ENCODE results near the gene ESD. TPM values are rescaled to one million over a fixed set of nuclear protein-coding genes. Genes with fewer than 3 reads are reported as not detected.
"Not testable (repeated sequence)": the region's sequence is repeated elsewhere in the genome, so short reads cannot be mapped to it uniquely, and the experiment has no call there.

Gene ESD
- total RNA-seq, 1 experiment from 2014 or later: 71.6 TPM

- BruUV-seq (replicated peaks): no TSS peak
- intact Hi-C loops (cut with micrococcal nuclease; ENCODE audit: unreplicated experiment): no loop called here
- Mint-ChIP-seq H3K4me3 (ENCODE audit: low read depth, unreplicated experiment) (no peak overlapping the region), H3K9me3 (ENCODE audit: low read depth, unreplicated experiment) (no peaks in the 10 kb centered on the region), H3K27me3 (ENCODE audit: unreplicated experiment) (no peaks in the 10 kb centered on the region), H3K4me1 (ENCODE audit: low read depth, unreplicated experiment) (peaks cover 10% of the 10 kb centered on the region), H3K36me3 (ENCODE audit: insufficient read depth, unreplicated experiment) (peaks cover 1% of the 10 kb centered on the region), H3K27ac (ENCODE audit: unreplicated experiment) (no peak overlapping the region)
- CTCF ChIA-PET: interaction anchor here (0.6 kb wide), 1 partner anchor 411 kb away, joined by 4 read pairs; no protein-coding TSS in a partner anchor
- DNase-seq: no peak
- no peak for TF ChIP-seq CTCF (IDR thresholded peaks at IDR 0.05; ENCODE audit: unreplicated experiment)
Measured at GRCh38 chr13:46756977-46757376, 40.0 kb downstream of the ESD start.

GRCh38 chr13:46755508-46755907 lies 41.5 kb downstream of the ESD start:
- CTCF ChIA-PET; BruUV-seq (replicated peaks); intact Hi-C loops (cut with micrococcal nuclease; ENCODE audit: unreplicated experiment); DNase-seq; H3K4me3 Mint-ChIP-seq (ENCODE audit: low read depth, unreplicated experiment); H3K27ac Mint-ChIP-seq (ENCODE audit: unreplicated experiment); H3K4me1 Mint-ChIP-seq (ENCODE audit: low read depth, unreplicated experiment); H3K9me3 Mint-ChIP-seq (ENCODE audit: low read depth, unreplicated experiment); H3K27me3 Mint-ChIP-seq (ENCODE audit: unreplicated experiment): not testable (repeated sequence)
- peaks cover 11% of the 10 kb centered on the region for H3K36me3 Mint-ChIP-seq (ENCODE audit: insufficient read depth, unreplicated experiment)

GRCh38 chr13:46754812-46755211 lies 42.1 kb downstream of the ESD start:
- Mint-ChIP-seq H3K36me3 (ENCODE audit: insufficient read depth, unreplicated experiment) (peaks cover 13% of the 10 kb centered on the region), H3K4me3 (ENCODE audit: low read depth, unreplicated experiment) (no peak overlapping the region), H3K27ac (ENCODE audit: unreplicated experiment) (no peak overlapping the region), H3K27me3 (ENCODE audit: unreplicated experiment) (no peaks in the 10 kb centered on the region), H3K9me3 (ENCODE audit: low read depth, unreplicated experiment) (no peaks in the 10 kb centered on the region), H3K4me1 (ENCODE audit: low read depth, unreplicated experiment) (peaks cover under 1% of the 10 kb centered on the region)
- TF ChIP-seq CTCF (IDR thresholded peaks at IDR 0.05; ENCODE audit: unreplicated experiment): no peak
- DNase-seq: no peak
- CTCF ChIA-PET: no interaction called here
- intact Hi-C loops (cut with micrococcal nuclease; ENCODE audit: unreplicated experiment): no loop called here
- TSS peak; percentile 10 for BruUV-seq (replicated peaks)

GRCh38 chr13:46753917-46754316 lies 43.0 kb downstream of the ESD start:
- H3K27me3 Mint-ChIP-seq (ENCODE audit: unreplicated experiment): no peaks in the 10 kb centered on the region
- H3K9me3 Mint-ChIP-seq (ENCODE audit: low read depth, unreplicated experiment): no peaks in the 10 kb centered on the region
- CTCF ChIA-PET: no interaction called here
- TF ChIP-seq CTCF (IDR thresholded peaks at IDR 0.05; ENCODE audit: unreplicated experiment): no peak
- H3K4me1 Mint-ChIP-seq (ENCODE audit: low read depth, unreplicated experiment): no peaks in the 10 kb centered on the region
- intact Hi-C loops (cut with micrococcal nuclease; ENCODE audit: unreplicated experiment): no loop called here
- peaks cover 13% of the 10 kb centered on the region for H3K36me3 Mint-ChIP-seq (ENCODE audit: insufficient read depth, unreplicated experiment)
- no peak overlapping the region for H3K27ac Mint-ChIP-seq (ENCODE audit: unreplicated experiment)
- no TSS peak for BruUV-seq (replicated peaks)
- no peak overlapping the region for H3K4me3 Mint-ChIP-seq (ENCODE audit: low read depth, unreplicated experiment)
- no peak for DNase-seq

- intact Hi-C loops (cut with micrococcal nuclease; ENCODE audit: unreplicated experiment): no loop called here
- Mint-ChIP-seq H3K9me3 (ENCODE audit: low read depth, unreplicated experiment) (no peaks in the 10 kb centered on the region), H3K4me1 (ENCODE audit: low read depth, unreplicated experiment) (no peaks in the 10 kb centered on the region), H3K36me3 (ENCODE audit: insufficient read depth, unreplicated experiment) (peaks cover 13% of the 10 kb centered on the region), H3K27ac (ENCODE audit: unreplicated experiment) (no peak overlapping the region), H3K4me3 (ENCODE audit: low read depth, unreplicated experiment) (no peak overlapping the region), H3K27me3 (ENCODE audit: unreplicated experiment) (no peaks in the 10 kb centered on the region)
- CTCF ChIA-PET: no interaction called here
- BruUV-seq (replicated peaks): no TSS peak
- TF ChIP-seq CTCF (IDR thresholded peaks at IDR 0.05; ENCODE audit: unreplicated experiment): no peak
- DNase-seq: no peak
Measured at GRCh38 chr13:46753137-46753536, 43.8 kb downstream of the ESD start.

All from Calu3 (cell line).